Activated CD8-positive, alpha-beta T cell treated with anti-CD3 and anti-CD28 coated beads for 36 hours (primary cell): ENCODE measurements around the gene HSPA1A. TPM values are rescaled to one million over a fixed set of nuclear protein-coding genes. Genes with fewer than 3 reads are reported as not detected.
"Not testable (repeated sequence)": the region's sequence is repeated elsewhere in the genome, so short reads cannot be mapped to it uniquely, and the experiment has no call there.

ENCODE experiments used
- ATAC-seq: fragments of 200-7000 bp; cut with Tn5 transposase; one replicate; pipeline ENCODE4 v1.10.0; 2021; ENCODE audit warnings: mild to moderate bottlenecking, moderate library complexity
- CTCF ChIA-PET: fragments of 350-600 bp; sonication (Branson Sonifier 250); formaldehyde crosslinking; loops from one replicate; lab custom pipeline; 2021; ENCODE audit warnings: antibody characterized with exemption; lab: Charles Lee
- POLR2A ChIA-PET: fragments of 350-600 bp; sonication (Branson Sonifier 250); formaldehyde crosslinking; loops from one replicate; lab custom pipeline; 2021; ENCODE audit warnings: antibody characterized with exemption; lab: Charles Lee
- DNase-seq: peaks from one replicate; pipeline ENCODE4 v3.0.0-alpha.2; 2020
- H3K27ac Mint-ChIP-seq: one replicate; pipeline ENCODE4 v1.8.0; 2021; ENCODE audit warnings: mild to moderate bottlenecking, mixed read lengths
- H3K27me3 Mint-ChIP-seq: one replicate; pipeline ENCODE4 v1.8.0; 2021; ENCODE audit warnings: mixed read lengths
- H3K36me3 Mint-ChIP-seq: one replicate; pipeline ENCODE4 v1.8.0; 2021; ENCODE audit warnings: low read depth, mixed read lengths
- H3K4me1 Mint-ChIP-seq: one replicate; pipeline ENCODE4 v1.8.0; 2021; ENCODE audit warnings: low read depth, mixed read lengths
- H3K4me3 Mint-ChIP-seq: one replicate; pipeline ENCODE4 v1.8.0; 2021; ENCODE audit warnings: mild to moderate bottlenecking, moderate library complexity, mixed read lengths
- H3K9me3 Mint-ChIP-seq: one replicate; pipeline ENCODE4 v1.8.0; 2021; ENCODE audit warnings: mixed read lengths
- intact Hi-C: fragments of 100-400 bp; cut with micrococcal nuclease; formaldehyde crosslinking; loops from one replicate; pipeline ENCODE4 v1.10.0; 2022
- total RNA-seq, 2 experiments: library from RNA; stranded (reverse); gene quantifications; one replicate each; pipeline ENCODE4 v1.2.3, GENCODE V29; 2021
- TF ChIP-seq, protein P1 (sequence below): fragments of 200-600 bp; IDR thresholded peaks from one replicate; pipeline ENCODE4 v1.8.0; 2022; ENCODE audit warnings: antibody characterized with exemption, mild to moderate bottlenecking

Gene HSPA1A
- total RNA-seq, 2 experiments from 2014 or later, result 36.6 to 37.8 TPM

DNA sequence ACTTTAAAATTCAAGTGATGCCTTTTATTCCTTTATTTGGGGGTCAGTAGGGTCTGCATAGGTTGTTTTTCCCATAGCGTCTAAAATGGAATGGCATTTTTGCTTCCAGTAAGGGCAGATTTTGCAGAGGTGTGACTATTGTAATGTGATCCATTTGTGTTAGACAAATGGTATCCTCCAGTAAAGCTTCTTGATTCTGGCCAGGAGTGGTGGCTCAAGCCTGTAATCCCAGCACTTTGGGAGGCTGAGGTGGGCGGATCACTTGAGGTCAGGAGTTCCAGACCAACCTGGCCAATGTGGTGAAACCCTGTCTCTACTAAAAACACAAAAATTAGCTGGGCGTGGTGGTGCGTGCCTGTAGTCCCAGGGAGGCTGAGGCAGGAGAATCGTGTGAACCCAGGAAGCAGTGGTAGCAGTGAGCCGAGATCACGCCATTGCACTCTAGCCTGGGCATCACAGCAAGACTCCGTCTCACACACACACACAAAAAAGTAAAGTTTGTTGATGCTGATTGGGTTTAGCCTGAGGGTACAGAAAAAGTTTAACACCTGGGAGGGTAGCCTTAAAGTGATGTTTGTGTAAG lies 2.7 kb downstream of the HSPA1A start:
- H3K9me3 Mint-ChIP-seq, H3K36me3 Mint-ChIP-seq, H3K27me3 Mint-ChIP-seq, ATAC-seq, intact Hi-C loops, DNase-seq: not testable (repeated sequence)
- peak overlapping the region; percentile 90 for H3K27ac Mint-ChIP-seq
- POLR2A ChIA-PET, result interaction anchor here (1.0 to 2.1 kb wide), 4 partner anchors 11 to 84 kb away, joined by 3 to 9 read pairs (median 5); partner anchors contain the start of gene LSM2
- peaks cover 49% of the 10 kb centered on the region for H3K4me1 Mint-ChIP-seq
- H3K4me3 Mint-ChIP-seq, result peak overlapping the region; percentile 76
- CTCF ChIA-PET, result interaction anchor here (0.6 to 1.4 kb wide), 8 partner anchors 8 to 81 kb away, joined by 3 to 9 read pairs (median 3); partner anchors contain the start of genes CLIC1 and LSM2

DNA sequence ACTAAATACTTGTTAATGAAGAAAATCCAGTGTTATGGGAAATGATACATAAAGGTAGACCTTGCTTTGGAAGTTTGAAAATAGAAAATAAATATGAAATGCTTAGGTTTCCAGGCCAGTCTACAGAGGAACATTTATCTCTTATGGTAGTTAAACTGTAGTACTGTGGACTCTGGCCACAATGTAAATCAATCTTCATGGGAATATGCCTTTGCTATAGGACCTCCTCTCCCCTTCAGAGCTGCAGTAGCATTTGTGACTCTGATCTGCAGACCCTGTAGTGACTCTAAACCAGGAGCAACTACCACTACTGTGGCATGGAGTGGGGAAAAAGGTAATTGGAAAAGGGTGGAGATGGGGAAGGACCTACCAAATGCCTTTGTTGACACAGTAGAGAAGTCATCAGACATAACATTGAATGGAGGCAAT lies 4.5 kb downstream of the HSPA1A start:
- intact Hi-C loops, result loop anchor here (10.0 kb wide), 1 partner anchor 255 kb away; no protein-coding TSS in a partner anchor
- Mint-ChIP-seq H3K27me3 (no peaks in the 10 kb centered on the region), H3K9me3 (no peaks in the 10 kb centered on the region), H3K36me3 (peaks cover 6% of the 10 kb centered on the region), H3K27ac (no peak overlapping the region), H3K4me3 (no peak overlapping the region), H3K4me1 (peaks cover 43% of the 10 kb centered on the region)
- no peak for ATAC-seq
- no peak for DNase-seq
- ChIA-PET POLR2A (interaction anchor here (0.8 to 1.5 kb wide), 4 partner anchors 24 to 155 kb away, joined by 3 to 4 read pairs (median 4); partner anchors contain the start of genes CSNK2B and GPANK1), CTCF (no interaction called here)
- TF ChIP-seq, protein P1, sequence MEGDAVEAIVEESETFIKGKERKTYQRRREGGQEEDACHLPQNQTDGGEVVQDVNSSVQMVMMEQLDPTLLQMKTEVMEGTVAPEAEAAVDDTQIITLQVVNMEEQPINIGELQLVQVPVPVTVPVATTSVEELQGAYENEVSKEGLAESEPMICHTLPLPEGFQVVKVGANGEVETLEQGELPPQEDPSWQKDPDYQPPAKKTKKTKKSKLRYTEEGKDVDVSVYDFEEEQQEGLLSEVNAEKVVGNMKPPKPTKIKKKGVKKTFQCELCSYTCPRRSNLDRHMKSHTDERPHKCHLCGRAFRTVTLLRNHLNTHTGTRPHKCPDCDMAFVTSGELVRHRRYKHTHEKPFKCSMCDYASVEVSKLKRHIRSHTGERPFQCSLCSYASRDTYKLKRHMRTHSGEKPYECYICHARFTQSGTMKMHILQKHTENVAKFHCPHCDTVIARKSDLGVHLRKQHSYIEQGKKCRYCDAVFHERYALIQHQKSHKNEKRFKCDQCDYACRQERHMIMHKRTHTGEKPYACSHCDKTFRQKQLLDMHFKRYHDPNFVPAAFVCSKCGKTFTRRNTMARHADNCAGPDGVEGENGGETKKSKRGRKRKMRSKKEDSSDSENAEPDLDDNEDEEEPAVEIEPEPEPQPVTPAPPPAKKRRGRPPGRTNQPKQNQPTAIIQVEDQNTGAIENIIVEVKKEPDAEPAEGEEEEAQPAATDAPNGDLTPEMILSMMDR, result no peak

DNA sequence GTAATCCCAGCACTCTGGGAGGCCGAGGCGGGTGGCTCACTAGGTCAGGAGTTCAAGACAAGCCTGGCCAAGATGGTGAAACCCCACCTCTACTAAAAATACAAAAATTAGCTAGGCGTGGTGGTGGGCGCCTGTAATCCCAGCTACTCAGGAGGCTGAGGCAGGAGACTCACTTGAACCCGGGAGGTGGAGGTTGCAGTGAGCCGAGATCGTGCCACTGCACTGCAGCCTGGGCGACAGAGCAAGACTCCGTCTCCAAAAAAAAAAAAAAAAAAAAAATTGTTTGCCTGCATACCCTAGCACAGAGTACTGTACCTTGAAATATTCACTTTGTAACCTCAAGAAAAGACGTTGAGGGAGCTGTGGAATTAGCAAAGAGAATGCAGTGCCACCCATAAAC lies 5.1 kb downstream of the HSPA1A start:
- H3K9me3 Mint-ChIP-seq, ATAC-seq, DNase-seq, H3K36me3 Mint-ChIP-seq, H3K27me3 Mint-ChIP-seq: not testable (repeated sequence)
- POLR2A ChIA-PET, result interaction anchor here (0.8 to 1.4 kb wide), 3 partner anchors 8 to 156 kb away, joined by 3 to 4 read pairs (median 3); partner anchors contain the start of genes CSNK2B and GPANK1
- intact Hi-C loops, result loop anchor here (10.0 kb wide), 1 partner anchor 256 kb away; no protein-coding TSS in a partner anchor
- Mint-ChIP-seq H3K4me3 (peak overlapping the region; percentile 80), H3K4me1 (peaks cover 46% of the 10 kb centered on the region), H3K27ac (peak overlapping the region; percentile 96)
- CTCF ChIA-PET, result interaction anchor here (1.3 kb wide), 1 partner anchor 13 kb away, joined by 3 read pairs; the partner anchor contains the start of gene LSM2

DNA sequence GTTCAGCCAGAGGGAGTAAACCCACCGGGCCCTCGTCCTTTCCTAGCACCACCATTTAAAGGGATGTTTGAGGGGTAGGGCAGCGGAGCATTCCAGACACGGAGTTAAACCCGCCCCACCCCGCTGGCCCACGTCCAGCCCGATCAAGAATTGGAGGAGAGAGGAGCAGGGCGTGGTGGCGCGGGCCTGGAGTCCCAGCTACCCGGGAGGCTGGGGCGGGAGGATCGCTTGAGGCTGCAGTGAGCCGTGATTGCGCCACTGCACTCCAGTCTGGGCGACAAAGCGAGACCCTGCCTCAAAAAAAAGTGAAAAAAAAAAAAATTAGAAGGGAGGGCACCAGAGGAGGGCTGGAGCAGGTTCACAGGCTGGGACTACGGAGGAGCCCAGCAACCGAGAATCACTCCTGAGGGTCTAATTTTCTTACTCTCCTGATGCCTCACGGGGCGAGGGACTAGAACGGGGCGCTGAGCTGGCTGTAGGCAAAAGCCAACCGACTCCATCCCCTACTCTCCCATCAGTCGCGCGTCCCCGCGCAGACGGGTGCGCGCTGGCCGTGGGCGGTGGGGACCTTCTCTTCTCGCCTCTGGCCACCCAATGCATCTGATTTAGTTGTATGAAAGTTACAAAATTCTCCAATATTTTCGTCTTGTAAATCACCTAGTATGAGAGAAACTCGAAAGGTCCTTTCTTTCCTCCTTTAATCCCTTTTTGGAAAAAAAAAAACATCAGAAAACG lies 6.1 kb downstream of the HSPA1A start:
- ATAC-seq (peak; percentile 44), DNase-seq (peak; percentile 80)
- H3K4me3 Mint-ChIP-seq, result peak overlapping the region; percentile 80
- H3K27me3 Mint-ChIP-seq, result no peaks in the 10 kb centered on the region
- CTCF ChIA-PET, result interaction anchor here (1.3 to 1.6 kb wide), 3 partner anchors 10 to 92 kb away, joined by 3 to 7 read pairs (median 3); partner anchors contain the start of gene LSM2
- peak overlapping the region; percentile 96 for H3K27ac Mint-ChIP-seq
- POLR2A ChIA-PET, result interaction anchor here (1.0 to 2.3 kb wide), 6 partner anchors 7 to 247 kb away, joined by 3 to 11 read pairs (median 4); no protein-coding TSS in a partner anchor
- peaks cover 6% of the 10 kb centered on the region for H3K36me3 Mint-ChIP-seq
- TF ChIP-seq, protein P1, result no peak
- intact Hi-C loops, result loop anchor here (10.0 kb wide), 1 partner anchor 257 kb away; no protein-coding TSS in a partner anchor
- peaks cover 56% of the 10 kb centered on the region for H3K4me1 Mint-ChIP-seq
- H3K9me3 Mint-ChIP-seq, result no peaks in the 10 kb centered on the region

DNA sequence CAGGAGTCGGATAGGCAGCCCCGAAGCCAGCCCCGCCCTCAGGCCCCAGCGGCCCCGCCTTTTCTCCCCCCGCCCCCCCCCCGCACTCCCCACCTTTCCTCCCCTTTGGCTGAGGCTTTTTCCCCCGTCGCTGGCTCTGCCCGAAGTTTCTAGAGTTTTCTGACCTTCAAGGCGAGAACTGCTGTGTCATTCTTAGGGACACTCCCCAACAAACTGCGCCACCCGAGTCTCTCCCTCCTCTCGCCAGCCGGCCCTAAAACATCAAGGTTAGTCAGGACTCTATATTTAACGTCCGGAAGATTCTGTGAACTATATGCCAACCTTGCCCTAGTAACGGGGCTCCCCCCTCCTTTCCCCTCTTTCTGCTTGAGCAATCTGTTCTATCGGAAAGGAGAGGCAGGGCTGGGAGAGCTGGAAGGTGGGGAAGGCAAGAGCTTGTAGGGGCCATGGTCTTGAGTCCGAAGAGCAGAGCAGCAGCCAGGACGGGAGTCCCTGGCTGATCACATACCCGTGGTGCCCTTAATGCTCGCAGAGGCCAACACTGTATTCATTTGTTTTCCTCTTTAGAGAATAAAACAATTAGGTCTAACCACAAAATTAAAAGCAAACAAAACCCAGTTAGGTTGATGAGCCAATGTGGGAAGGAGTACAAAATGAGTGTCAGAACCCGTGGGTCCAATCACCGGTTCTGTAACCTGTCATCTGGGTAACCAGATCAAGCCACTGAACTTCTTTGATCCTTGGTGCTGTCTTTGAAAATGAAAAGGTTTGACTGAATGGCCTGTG lies 6.9 kb downstream of the HSPA1A start:
- POLR2A ChIA-PET, result interaction anchor here (0.7 to 2.3 kb wide), 8 partner anchors 8 to 248 kb away, joined by 3 to 11 read pairs (median 4); no protein-coding TSS in a partner anchor
- no peaks in the 10 kb centered on the region for H3K27me3 Mint-ChIP-seq
- DNase-seq, result peak; percentile 74
- H3K4me3 Mint-ChIP-seq, result peak overlapping the region; percentile 80
- intact Hi-C loops, result loop anchor here (10.0 kb wide), 1 partner anchor 257 kb away; no protein-coding TSS in a partner anchor
- peak; percentile 45 for ATAC-seq
- H3K4me1 Mint-ChIP-seq, result peaks cover 62% of the 10 kb centered on the region
- CTCF ChIA-PET, result interaction anchor here (1.2 to 1.9 kb wide), 4 partner anchors 9 to 92 kb away, joined by 3 to 7 read pairs (median 6); no protein-coding TSS in a partner anchor
- peaks cover 6% of the 10 kb centered on the region for H3K36me3 Mint-ChIP-seq
- H3K27ac Mint-ChIP-seq, result peak overlapping the region; percentile 96
- TF ChIP-seq, protein P1, result no peak
- H3K9me3 Mint-ChIP-seq, result no peaks in the 10 kb centered on the region

DNA sequence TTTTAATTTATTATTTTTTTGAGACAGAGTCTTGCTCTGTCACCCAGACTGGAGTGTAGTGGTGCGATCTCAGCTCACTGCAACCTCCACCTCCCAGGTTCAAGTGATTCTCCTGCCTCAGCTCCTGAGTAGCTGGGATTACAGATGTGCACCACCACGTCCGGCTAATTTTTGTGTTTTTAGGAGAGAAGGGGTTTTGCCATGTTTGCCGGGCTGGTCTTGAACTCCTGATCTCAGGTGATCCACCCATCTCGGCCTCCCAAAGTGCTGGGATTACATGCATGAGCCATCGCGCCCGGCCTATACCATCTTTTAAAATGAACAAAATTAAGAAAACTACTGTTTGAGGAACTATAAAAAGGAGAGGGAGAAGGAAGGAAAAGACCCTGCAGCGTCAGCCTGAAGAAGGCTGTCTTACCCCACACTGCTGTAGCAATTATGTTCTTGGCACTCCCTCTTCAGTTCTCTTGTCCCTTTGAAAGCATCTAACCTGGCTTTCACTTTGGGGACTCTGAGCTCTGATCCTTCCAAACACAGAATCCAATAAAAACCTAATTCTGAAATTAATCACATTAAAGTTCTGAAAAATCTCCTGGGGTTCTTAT lies 8.4 kb downstream of the HSPA1A start:
- ChIA-PET CTCF (interaction anchor here (1.9 kb wide), 1 partner anchor 86 kb away, joined by 6 read pairs; no protein-coding TSS in a partner anchor), POLR2A (interaction anchor here (1.0 to 1.3 kb wide), 3 partner anchors 16 to 122 kb away, joined by 3 to 4 read pairs (median 3); no protein-coding TSS in a partner anchor)
- not testable (repeated sequence) for H3K9me3 Mint-ChIP-seq, H3K36me3 Mint-ChIP-seq, ATAC-seq, H3K27me3 Mint-ChIP-seq, H3K27ac Mint-ChIP-seq, DNase-seq, H3K4me3 Mint-ChIP-seq
- H3K4me1 Mint-ChIP-seq, result peaks cover 50% of the 10 kb centered on the region
- intact Hi-C loops, result loop anchor here (10.0 kb wide), 1 partner anchor 259 kb away; no protein-coding TSS in a partner anchor
